GM21529 (cell line): ENCODE results near the gene CLGN.
"Not testable (repeated sequence)": the region's sequence is repeated elsewhere in the genome, so short reads cannot be mapped to it uniquely, and the experiment has no call there.

Experiments used
- ATAC-seq: cut with Tn5 transposase; IDR thresholded peaks from one replicate; pipeline ENCODE4 v1.9.1; 2021; ENCODE audit not compliant: unreplicated experiment

Gene CLGN, protein sequence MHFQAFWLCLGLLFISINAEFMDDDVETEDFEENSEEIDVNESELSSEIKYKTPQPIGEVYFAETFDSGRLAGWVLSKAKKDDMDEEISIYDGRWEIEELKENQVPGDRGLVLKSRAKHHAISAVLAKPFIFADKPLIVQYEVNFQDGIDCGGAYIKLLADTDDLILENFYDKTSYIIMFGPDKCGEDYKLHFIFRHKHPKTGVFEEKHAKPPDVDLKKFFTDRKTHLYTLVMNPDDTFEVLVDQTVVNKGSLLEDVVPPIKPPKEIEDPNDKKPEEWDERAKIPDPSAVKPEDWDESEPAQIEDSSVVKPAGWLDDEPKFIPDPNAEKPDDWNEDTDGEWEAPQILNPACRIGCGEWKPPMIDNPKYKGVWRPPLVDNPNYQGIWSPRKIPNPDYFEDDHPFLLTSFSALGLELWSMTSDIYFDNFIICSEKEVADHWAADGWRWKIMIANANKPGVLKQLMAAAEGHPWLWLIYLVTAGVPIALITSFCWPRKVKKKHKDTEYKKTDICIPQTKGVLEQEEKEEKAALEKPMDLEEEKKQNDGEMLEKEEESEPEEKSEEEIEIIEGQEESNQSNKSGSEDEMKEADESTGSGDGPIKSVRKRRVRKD

DNA sequence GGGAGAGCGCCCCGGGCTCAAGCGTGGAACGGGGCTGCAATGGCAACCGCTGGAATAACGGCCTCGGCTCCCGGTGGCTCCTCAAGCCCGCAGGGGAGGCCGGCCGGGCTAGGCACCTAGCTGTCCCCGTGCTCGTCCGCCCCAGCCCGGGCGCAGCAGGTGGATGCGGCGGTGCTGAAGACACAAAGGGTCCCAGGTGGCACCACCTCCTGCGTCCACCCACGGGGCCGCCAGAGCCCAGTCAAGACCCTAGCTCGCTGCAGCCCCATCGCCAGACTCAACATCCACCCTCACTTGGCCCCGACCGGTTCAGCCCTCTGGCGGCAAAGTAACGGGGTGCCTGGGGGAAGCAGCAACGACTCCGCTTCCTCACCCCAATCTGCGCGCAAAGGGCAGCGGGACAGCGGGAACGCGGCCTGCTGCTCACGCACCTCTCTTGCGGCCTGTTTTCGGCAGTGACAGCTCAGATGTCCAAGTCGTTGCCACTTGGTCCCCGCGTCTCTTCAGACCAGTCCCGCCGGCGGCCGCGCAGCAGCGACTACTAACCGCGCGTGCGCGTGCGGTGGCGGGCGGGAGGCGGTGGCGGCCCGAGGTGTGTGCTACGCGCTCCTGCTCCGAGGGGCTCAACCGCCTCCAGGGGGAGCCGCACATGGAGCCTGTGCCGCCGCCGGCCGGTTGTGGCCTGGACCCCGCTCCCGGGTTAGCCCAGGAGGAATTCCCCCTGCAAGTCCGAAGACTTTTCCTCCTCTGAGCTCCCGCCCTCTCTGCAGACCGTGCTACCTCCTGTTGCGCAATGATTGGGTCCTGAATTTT is at the start of gene CLGN:
Gene CLGN, minus strand, starts transcription at position 543 of the 813 bp plus-strand sequence. CDS start 14,570 bp downstream, outside the sequence.
- ATAC-seq, result peak; percentile 87

DNA sequence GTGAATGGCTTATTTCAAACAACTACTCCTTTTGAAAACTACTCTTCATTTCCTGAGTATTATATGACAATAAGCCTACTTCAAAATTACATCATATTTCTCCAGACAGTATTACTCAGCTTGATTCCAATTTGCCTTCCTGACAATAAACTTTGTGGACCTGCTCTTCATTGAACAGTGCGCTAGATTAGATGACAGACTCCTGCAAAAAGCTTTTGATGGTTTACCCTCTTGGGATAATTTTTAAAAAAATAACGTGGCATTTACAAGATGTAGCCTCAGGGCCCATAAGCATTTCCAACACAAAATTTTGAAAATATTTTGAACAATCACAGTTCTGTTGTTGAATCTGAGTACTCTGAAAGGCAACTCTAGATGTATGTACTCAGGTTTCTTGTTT is 44.7 kb upstream of the CLGN start:
- ATAC-seq, result no peak

DNA sequence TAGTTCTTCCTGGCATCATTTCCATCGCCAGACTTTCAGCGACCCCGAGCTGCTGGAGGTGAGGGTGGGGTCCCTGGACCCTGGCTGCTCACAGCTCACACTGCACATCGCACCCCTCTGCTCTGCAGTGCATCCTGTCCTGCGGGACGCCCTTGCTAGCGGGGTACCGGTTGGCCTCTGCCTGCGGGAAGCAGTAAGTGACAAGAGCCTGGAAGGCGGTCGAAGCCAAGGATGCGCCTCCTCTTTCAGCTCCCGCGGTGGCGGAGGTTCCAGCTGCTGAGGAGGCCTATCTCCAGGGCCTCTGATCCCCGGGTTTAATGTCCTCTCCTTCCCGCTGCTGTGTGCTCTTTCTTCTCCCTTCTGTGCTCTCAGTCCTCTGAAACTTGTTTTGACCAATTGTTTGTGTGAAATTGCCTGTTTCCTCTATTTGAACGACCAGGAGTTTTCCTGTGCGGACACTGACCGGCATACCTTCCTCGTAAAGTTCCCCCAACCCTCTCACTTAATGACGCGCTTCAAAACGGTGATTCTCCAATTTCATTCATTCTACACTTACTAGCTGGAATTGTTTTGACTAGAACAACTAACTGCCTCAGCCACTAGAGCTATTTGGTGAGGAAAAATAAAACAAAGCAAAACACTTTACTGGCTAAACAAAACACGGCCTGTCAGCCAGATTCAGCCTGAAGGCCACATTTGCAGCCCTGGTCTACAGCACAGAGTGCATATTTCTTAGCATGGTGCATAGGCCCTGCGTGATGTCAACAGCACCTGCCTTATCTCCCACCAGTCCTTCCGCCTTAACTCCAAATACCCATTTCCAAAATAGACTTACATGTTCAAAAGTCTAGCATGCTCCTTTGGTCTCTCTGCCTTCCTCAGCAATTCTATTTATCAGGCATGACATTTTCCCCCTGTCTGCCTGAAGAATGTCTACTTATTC is 42.6 kb upstream of the CLGN start:
- no peak for ATAC-seq

DNA sequence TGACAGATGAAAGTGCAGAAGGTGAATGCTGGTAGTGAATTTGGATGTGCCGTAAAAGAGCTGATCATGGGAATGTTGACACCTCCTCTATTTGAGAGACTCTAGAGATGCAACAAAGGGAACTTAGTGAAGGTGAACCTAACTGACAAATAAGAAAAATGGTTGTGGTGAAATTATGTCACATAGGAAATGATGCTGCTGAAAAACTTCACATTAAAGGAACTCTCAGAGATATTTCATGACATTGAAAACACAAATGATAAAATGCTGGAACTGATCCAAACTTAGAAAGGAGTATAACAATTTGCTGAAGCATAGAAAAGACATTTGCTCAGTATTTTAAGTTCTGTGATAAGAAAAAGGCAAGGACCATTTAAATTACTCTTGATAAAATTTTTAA is 38.7 kb upstream of the CLGN start:
- ATAC-seq, result no peak

DNA sequence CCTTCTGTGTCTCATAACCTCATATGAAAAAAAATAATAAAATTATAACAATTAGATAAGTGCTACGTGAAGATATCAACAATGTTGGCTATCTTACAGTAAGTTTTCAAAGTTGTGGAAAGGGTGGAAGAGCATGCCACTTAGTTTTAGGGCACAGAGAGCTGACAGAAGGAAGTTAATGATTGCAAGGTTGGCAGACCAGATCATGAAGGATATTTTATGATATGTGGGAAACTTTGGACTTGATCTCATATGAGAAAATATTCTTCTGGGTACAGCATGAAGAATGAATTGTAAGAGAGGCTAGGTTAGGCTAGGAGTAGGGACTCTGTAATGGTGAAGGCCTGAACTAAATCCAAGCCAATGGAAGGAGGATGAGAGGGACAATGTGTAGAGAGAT is 36.2 kb upstream of the CLGN start:
- ATAC-seq, result no peak

DNA sequence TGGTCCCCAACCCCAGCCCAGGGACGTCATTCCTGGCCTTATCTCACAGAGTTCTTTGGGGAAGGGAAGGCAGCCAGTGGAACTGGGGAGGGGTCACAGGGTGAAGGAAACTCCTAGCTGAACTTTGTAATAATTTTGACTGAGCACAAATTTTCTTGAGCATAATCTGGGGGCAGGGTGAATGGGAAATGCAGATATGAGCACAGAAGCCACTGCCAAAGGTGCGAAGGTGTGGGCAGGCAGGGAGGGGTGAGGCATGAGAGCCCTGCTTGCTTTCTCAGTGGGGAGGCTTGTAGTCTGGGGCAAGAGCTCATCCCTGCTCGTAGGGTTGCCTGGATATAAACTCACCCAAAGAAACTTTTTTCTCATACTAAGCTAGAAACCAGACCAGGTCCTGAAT is 35.7 kb upstream of the CLGN start:
- no peak for ATAC-seq

DNA sequence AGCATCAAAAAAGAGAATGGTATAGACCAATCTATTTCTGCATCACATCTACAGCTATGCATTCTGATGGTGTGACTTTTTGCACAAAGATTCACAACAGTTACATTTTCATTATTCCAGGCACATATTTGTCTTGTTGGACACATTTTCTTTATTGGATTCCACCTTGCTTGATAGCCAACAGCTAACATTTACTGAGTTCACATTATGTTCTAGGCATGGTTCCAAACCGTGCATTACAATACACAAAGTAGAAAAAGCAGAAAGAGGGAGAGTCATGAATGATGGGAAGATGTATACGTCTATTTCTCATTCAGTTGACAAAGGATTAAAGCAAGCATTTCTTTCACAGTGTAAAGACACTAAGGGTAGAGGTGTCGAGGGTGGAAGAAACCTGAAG is 22.9 kb upstream of the CLGN start:
- no peak for ATAC-seq

DNA sequence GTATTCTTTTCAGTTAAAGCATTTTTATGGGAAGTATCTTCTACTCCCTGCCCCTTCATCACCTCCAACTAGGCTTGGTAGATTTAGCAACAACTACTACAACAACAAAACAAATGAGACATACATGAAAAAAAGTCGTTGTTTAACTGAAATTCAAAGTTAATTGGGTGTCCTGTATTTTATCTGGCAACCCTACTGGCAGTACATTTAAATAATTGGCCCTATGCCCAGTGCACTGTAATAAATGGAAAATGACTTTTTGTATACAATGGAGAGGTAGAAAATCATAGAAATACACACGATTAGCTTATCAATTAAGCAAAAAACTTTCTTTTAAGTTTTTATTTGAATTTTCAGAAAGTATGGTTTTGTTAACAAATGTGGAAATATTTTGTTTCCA is 21.4 kb upstream of the CLGN start:
- no peak for ATAC-seq

DNA sequence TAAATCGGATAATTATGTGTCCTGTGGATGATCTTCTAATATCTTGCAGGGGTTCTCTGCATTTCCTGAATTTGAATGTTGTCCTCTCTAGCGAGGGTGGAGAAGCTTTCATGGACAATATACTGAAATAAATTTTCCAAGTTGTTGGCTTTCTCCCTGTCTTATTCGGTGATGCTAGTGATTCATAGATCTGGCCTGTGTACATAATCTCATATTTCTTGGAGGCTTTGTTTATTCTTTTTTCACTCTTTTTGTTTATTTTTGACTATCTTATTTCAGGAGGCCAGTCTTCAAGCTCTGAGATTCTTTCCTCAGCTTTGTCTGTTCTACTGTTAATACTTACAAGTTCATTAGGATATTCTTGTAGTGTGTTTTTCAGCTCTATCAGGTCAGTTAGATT is 20.7 kb upstream of the CLGN start:
- ATAC-seq, result no peak

DNA sequence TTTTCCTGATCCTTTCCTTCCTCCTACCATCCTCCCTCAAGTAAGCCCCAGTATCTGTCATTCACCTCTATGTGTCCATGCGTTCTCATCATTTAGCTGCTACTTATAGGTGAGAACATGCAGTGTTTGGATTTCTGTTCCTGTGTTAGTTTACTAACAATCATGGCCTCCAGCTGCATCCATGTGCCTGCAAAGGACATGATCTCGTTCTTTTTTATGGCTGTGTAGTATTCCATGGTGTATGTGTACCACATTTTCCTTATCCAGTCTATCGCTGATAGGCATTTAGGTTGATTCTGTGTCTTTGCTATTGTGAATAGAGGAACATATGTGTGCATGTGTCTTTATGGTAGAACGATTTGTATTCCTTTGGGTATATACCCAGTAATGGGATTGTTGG is 16.9 kb upstream of the CLGN start:
- not testable (repeated sequence) for ATAC-seq

DNA sequence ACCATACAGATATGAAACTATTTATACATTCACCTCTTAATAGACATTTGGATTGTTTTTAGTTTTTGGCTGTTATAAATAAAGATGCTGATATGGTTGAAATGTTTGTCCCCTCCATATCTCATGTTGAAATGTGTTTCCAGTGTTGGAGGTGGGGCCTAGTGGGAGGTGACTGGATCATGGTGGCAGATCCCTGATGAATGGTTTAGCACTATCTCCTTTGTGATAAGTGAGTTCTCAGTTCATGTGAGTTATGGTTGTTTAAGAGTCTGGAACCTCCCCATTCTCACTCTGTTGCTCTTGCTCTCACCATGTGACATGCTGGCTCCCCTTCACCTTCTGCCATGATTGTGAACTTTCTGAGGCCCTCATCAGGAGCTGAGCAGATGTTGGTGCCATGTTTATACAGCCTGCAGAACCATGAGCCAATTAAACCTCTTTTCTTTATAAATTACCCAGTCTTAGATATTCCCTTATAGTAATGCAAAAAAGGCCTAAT is 12.2 kb upstream of the CLGN start:
- no peak for ATAC-seq

DNA sequence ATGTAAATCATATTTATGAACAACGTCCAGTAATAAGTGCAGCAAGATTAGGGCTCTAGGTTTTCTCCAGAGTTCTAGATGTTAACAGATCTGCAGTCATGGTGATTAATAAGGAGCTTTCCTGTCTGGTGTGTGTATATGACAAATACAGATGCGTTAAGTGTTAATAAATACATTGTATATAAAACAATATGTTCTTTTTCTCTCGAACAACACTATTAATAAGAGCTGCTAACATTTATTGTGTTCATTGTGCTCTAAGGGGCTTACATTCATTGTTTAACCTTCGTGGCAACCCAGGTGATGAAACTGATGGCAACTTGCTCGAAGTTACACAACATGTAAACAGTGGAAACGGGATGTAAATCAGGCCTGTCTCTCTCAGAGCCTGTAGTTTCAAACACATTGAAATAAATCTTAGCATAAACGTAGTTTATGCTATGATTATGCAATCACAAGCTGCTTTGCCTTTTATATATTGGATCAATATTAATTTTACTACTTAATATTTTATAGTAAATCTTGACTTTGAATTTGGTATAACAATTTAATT is 547 bp upstream of the CLGN start:
- ATAC-seq, result no peak

DNA sequence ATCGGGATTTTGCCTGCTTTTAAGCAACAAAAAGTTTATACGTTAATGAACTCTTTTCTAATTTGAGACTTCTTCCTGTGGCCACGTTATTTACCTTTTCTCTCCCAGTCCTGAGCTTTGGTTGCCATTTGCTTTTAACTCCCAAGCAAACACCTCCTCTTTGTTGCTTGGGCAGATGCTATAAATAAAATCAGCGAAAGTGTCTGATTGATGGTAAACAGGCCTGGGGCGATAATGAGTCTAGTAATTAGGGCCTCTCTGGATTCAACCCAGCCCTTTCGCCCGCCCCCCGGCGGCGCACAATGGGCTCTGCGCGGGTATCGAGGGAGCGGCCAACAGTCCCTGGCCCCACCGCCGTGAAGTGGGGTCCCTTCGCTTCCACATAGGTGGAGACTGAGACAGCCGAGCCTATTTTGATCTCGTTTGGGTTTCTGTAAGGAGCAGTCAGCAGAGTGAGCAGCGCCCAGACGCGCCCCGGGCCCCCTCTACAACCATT is 790 bp downstream of the CLGN start:
- peak; percentile 14 for ATAC-seq

DNA sequence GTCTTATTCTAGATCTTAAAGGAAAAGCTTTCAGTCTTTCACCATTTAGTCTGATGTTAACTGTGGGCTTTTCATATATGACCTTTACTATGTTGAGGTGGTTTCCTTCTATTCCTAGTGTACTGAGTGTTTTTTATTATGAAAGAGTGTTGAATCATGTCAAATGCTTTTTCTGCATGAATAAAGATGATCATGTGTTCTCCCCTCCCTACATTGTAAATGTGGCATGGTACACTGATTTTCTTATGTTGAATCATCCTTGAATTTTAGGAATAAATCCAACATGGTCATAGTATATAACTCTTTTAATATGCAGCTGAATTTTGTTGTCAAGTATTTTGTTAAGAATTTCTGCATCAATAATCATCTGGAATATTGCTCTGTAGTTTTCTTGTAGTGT is 4.3 kb downstream of the CLGN start:
- ATAC-seq, result no peak

DNA sequence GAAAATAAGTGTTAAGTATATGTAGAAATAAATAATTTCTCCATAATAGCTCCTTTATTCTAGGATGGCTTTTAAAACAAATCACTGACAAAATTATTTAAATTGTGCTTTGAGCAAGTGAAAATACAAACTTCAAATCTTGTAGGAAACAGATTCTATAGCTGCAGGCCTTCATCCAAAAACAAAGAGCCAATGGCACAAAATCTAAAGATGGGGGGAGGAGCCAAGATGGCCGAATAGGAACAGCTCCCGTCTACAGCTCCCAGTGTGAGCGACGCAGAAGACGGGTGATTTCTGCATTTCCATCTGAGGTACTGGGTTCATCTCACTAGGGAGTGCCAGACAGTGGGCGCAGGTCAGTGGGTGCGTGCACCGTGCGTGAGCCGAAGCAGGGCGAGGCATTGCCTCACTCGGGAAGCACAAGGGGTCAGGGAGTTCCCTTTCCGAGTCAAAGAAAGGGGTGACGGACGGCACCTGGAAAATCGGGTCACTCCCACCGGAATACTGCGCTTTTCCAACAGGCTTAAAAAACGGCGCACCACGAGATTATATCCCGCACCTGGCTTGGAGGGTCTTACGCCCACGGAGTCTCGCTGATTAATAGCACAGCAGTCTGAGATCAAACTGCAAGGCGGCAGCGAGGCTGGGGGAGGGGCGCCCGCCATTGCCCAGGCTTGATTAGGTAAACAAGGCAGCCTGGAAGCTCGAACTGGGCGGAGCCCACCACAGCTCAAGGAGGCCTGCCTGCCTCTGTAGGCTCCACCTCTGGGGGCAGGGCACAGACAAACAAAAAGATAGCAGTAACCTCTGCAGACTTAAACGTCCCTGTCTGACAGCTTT is 14.1 kb downstream of the CLGN start:
- not testable (repeated sequence) for ATAC-seq

DNA sequence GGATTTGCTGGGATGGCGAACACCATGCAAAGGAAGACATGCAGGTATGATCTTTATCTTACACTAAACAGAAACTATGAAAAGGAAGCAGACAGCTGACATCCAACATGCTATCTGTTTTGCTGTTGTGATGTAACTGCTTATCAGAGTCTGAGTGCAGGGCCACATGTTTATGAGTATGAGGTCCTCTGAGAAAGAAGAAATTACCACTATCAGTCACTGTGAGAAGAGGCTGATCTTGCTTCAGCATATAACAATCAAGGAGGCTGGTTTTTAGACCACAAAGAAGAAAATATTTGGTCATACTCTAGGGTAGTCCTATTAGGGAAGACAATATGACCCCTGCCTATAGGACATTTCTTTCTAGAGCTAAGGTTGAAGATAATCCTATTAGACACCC is 18.5 kb downstream of the CLGN start:
- ATAC-seq, result no peak

DNA sequence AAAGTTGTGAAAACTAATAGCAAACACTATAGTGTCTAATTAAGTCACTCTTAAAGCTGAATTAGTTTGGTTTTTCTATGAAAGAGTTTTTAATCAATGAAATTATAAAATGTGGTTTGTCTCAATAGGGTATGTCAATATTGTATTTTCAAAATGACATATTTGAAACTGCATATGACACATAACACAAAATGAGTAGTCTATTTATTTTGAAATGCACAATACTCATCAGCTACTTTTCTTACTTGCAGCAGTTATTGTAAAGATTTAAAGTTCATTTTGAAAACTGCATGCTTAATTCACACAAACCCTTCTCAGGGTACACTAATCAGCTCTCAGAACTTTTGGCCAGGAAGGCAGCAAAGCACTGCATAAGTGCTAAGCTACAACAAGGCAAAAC is 21.2 kb downstream of the CLGN start:
- no peak for ATAC-seq

DNA sequence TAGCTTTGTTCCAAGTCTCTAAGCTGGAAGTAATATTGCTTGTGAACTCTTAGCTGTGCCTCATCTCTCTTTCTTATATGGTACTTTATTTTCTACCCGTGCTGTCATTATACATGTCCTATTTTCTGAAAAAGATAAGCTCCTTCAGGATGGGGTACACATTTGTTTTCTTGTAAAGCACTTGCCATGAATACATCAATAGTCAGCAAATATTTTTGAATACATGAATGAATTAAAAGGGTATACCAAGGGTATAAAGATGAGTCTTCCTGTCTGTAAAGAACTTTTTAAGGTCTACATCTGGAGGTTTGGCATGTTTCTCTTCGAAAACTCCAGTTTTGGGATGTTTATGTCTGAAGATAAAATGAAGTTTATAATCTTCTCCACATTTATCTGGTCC is 27.3 kb downstream of the CLGN start:
- no peak for ATAC-seq

DNA sequence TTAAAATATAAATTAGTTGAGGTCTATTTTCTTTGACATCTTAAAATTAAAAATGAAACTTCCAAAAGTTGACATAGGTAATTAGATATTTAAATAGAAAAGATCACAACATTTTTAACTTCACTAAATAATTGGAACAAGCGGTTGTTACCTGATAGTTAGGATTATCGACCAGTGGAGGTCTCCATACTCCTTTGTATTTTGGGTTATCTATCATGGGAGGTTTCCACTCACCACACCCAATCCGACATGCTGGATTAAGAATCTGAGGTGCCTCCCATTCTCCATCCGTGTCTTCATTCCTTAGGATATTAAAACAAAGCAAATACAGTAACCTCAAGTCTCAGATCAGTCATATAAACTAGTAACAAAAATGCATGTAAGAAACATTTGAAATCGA is 31.8 kb downstream of the CLGN start:
- no peak for ATAC-seq
